ENCODE data around the gene C6orf136.
A peak's percentile ranks its signal among the peaks of the same experiment; 100 is the strongest.
"Not testable (repeated sequence)": the region's sequence is repeated elsewhere in the genome, so short reads cannot be mapped to it uniquely, and the experiment has no call there.

The C6orf136 gene

DNA sequence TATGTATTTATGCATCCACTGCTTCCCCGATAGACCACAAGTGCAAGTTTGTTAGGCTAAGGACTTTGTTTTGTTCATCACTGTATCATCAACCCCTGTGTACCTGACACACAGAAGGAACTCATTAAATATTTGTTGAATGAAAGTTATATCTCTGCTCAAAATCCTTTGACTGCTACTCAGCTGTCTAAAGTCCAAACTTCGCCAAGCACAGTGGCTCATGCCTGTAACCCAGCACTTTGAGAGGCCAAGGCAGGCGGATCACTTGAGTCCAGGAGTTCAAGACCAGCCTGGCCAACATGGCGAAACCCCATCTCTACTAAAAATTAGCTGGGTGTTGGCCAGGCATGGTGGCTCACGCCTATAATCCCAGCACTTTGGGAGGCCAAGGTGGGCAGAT lies 11.0 kb downstream of the C6orf136 start:
- DNase-seq (ENCODE audit: low read depth): not testable (repeated sequence)

DNA sequence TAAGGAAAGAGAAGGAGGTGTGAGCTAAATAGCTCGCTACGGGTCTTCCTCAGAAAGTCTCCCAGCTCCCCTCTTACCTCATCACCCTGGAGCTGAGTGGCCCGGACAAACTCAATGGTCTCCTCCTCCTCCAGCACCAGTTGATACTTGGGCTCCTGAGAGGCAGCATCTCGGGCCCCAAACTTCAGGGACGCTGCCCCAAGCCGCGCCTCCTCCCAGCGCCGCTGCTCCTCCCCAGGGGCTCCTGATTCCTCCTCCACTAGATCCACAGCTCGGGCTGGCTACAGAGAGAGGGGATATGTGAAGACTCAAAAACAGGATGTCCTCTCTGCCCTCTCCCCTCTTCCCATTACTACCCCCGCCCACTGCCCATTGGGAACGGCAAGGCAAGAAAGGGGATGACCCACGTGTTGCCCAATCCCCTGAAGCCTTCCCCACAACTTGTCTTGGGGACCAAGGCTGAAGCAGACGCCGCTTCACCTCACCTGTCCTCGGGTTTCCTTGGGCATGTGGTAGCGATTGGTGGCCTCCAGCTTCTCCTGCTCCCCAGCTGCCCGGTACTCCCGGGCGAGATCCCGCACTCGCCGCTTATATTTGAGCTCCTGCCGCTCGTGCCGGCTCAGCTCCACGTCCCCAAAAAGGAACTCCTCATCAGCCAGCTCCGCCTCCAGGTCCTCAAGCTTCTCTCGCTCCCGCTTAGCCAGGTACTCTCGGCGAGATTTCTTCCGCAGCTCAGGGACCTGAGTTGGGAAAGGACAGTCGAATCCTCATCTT lies 18.2 kb downstream of the C6orf136 start:
- no peak for DNase-seq (ENCODE audit: low read depth)

DNA sequence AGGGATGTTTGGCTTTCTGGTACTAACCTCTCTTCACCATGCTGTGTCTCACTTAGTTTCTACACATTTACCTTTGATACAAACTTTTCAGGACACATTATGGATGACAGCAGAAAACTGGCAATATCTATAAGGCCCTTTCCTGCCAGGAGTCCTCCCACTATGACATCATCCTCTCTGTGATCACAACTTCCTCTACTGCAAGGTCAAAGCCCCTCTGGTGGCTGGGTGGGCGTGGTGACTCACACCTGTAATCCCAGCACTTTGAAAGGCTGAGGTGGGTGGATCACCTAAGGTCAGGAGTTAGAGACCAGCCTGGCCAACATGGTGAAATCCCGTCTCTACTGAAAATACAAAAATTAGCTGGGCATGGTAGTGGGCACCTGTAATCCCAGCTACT lies 19.4 kb downstream of the C6orf136 start:
- DNase-seq (ENCODE audit: low read depth): not testable (repeated sequence)

DNA sequence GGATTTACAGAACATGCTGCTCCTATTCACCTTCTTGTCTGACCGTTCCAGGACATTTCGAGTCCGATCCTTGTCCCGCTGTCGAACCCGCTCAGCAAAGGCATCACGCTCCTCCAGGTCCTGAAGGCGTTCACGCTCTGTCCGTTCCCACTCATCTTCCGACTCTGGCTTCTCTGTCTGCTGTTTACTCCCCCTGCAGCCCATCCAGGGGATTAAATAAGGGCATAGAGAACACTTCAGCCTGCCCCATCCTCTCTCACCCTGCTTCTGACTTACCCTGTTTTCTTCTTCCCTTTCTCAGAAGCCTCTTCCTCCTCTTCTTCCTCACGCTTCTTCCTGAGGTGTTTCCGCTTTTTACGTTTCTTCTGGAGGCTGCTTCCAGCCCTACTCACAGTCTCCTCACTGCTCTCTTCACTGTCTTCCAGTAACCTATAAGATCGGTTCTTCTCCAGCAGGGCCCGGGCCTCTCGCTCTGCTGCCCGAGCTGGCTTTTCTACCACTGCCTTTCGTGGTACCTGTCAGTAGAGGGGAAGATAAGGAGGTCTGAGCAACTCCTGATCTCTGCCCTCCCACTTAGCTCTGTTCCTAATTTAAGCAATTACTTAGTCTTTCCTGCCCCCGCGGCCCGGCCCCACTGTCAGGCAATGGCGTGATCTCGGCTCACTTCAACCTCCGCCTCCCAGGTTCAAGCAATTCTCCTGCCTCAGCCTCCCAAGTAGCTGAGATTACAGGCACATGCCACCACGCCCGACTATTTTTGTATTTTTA lies 24.0 kb downstream of the C6orf136 start:
- no peak for DNase-seq (ENCODE audit: low read depth)

DNA sequence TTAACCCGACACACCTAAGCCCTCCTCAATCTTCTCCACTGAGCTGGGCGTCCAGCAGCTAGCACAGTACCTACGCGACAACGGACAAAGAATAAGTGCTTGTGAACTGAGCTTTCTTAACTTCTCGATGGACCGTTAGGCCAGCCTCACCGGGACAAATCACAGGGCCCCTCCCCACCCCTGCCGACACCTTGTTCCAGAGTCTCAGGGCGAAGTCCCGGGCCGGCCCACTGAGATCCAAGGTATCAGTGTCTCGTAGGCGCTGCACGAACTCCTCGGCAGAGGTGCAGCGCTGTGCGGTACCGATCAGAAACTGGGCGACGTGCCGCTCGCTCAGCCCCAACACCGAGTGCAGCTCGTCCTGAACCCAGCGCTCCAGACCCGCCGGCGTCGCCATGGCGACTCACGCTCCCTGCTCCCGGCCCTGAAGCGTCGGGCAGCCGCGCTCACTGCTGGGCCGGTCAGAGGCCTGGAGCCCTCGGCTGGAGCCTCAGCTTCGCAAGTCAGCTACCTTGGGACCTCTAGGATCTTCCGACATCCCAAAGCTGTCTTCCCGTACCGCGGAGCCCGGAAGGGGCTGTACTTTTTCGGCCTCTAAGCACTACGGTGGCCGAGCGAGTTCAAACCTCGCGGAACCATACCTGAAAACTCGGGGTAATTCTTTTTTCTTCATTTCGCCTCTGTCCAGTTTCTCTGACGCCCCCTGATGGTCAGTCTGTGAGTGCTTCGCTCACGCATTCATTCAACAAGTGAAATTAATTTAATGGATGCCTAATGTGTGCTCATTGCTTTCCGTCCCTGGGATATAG lies 25.7 kb downstream of the C6orf136 start, which contains the start of gene DHX16:
Gene DHX16, minus strand, starts transcription at position 562 of the 809 bp plus-strand sequence. Its CDS starts 165 bp downstream, at position 397.
- peak; percentile 98 for DNase-seq (ENCODE audit: low read depth)

DNA sequence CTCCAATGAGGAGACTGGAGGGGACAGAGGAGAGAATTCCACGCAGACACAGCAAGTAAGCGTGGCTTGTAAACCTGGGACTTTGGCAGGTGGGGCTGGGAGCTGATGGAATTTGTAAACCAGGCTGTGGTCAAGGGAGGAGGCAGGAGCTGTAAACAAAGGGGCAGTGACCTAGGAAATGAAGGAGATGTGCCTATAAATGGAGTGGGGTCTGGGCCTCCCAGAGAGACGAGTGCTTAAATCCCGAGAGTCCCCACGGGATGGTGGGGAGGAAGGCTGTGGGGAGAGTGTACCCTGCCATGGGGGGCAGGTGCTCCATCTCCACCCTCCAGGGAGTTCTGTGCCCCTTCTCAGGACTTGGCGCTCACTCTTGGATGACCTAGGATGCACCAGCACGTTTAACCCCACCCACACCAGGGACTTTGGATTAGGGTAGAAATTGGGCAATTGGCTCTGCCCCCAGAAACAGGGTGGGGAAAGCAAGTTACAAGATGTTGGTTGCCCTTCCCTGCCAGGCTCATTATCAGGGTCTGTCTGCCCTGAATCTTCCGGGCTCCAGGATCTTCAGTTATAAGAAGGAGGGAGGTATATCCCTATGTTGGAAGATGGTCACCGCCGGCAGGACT lies 29.8 kb downstream of the C6orf136 start:
- DNase-seq (ENCODE audit: low read depth): no peak

DNA sequence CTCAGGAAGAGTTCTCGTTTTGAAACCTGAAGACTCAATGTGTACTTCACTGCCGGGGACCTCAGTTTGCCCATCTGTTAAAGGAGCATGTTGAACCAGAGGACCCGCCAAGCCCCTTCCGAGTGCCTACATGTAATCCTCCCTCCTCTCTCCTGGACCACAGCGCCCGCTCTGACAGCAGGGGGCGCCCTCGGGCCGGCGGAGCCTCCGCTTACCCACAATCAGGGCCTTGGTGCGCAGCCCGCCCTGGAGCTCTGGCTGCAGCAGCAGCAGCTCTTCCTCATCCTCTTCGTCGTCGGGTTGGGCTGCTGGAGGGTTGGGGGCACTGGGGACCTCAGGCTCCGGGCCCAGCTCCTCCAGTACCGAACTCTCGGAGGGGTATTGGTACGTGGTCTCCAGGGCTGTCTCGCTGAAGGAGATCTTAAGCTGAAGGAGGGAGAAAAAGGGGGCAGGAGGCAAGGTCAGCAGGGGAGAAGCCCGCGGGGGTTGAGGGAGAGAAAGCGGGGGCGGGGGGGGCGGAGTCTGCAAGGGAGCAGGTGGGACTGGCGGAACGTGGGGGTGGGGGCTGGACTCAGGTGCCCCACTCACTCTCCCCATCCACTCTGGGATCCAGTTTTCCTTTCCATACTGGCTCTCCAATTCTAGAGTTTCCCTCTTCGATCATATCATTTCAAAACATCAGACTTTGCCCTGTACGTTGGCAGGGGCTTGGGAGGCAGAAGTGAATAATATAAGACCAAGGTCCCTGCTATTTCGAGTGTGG lies 32.2 kb downstream of the C6orf136 start:
- no peak for DNase-seq (ENCODE audit: low read depth)

DNA sequence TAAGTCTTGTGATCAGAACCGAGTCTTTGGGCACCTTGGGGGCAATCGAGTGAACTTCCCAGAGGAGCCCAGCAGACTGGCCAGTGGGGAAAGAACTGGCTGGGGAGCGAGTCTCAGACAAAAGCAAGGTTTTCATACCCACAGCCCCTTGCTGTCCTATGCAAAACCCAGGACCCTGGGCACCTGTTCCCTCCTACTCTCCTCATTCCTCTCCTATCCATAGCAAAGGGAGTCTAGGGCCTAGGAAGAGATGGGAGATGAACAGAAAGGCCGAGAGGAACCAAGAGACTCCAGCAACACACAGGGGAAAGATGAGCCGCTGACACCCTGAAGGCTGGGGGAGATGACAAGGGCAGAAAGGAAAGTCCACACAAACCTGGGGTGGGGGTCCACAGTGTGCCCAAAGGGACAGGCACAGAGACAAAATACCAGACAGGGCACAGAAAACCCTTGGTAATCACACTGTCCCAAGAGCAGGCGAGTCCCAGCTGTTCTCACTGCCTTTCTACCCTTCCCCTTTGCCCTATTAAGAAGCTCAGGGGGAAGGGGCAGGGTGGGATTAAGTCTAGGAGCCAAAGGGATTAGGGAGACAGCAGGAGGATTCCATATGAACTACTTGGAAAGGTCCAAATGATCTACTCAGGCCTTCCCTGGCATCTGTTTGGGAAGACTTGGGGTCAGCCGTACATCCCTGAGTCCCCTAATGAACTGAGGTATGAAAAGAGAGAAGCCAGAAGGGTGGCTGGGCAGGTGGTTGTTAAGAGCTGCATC lies 33.0 kb downstream of the C6orf136 start:
- DNase-seq (ENCODE audit: low read depth): no peak

DNA sequence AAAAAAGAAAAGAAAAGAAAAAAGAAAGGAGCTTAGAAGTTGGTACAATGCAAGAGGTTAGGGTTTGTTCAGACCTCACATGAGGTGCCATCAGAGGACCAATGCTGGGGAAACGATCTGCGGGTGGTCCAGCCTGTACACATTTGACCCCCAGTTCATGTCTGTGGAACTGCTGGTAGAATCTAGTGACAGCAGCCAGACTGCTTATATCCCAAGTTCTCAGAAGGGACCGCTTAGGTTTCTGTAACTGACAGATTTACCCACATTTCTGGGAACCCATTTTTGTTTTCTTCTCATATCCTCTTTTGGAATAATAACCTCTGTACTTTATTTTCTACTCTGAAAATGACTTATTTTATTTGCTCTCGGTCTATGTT lies 34.8 kb downstream of the C6orf136 start:
- no peak for DNase-seq (ENCODE audit: low read depth)

DNA sequence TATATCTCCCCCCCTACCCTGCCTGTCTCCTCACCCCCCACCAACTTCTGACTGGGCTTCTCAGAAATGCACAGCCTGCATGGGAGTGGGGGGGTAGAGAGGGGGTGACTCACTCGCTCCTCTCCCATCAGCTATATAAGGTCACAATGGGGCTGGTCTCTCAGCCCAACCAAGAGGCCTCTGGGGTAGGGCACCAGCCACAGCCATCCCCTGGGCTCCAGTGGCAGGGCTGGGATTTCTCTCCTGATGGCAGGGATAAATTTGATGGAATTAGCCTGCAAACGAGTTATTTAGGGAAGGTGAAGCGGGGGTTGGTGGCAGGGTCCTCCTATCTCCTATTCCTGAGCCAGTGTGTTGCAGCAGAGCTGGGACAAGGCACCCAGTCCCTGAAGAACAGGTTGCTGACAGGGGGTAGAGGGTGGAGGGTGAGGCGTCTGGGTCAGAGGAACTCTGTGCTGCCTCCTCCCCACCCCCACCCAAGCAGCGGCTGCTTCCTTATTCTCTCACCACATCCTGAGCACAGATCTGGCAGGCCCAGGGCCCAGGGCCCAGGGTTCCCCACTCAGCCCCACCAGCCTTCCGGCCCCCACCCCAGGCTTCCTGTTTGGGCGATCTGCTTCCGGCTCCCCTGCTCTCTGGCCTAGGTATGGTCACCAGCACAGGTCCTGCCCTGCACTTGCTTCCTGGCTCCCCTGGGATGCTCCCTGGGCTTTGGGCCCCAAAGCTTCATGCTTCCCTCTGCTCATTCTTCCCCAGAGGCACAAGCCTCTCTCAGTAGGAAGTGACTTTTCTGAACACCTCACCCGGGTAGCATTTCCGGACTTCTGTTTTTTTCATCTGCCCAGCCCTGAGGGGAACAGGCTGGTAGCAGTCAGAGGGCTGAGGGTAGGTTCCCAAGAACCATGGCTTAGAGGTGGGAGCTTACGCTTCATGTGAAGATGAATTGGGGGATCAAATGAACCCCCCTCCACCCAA lies 35.5 kb downstream of the C6orf136 start:
- DNase-seq (ENCODE audit: low read depth): peak; percentile 77

DNA sequence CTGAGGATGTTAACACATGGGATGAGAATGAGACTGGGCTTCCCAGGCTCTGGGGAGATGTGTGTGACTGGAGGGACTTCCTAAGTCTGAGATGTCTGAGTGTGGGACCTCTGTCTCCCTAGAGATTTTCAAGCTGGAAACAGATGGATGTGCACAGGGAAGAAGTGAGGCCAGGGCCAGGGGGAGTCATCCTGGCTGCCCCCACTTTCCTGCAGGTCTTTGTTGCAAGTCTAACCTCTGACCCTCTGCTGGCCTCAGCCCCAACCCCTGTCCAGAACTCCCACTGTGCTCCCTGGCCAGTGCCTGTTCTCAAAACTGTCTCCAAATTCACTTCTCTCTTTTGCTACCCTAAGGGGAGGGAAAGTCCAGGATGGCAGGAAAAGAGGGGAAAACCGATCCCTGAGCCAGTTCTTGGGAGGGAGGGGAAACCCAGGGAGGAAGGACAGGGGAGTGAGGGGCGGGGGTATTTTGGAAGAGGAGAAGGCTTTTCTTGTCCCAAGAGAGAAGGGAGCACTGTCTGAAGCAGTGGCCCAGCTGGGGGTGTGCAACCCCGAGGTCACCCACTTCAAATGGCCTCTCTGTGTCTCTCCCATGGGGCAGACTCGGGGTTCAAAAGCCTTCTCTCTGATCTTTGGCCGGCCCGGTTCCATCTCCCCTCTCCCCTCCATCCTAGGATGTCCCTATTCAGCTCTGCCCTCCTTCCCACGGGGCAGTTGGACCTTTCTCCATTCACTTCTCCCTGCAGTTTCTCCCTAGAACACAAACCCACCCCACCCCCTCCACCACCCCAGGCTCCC lies 36.4 kb downstream of the C6orf136 start:
- DNase-seq (ENCODE audit: low read depth): no peak

DNA sequence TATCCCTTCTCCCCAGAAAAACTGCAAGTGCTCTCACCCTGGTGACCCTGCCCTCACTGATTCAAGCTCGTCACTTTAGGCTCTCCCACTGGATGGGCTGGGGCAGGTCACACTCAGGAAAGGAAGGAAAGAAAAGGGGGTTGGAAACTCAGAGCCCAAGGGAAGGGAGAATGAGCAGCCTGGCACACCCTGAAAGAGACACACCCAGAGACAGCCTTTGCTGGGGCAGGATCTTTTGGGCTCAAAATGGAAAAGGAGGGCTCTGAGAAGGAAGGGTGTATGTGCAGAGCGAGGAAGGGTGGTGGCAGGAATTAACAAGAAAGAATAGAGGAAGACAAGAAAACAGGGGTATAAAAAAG lies 37.0 kb downstream of the C6orf136 start:
- DNase-seq (ENCODE audit: low read depth): no peak

DNA sequence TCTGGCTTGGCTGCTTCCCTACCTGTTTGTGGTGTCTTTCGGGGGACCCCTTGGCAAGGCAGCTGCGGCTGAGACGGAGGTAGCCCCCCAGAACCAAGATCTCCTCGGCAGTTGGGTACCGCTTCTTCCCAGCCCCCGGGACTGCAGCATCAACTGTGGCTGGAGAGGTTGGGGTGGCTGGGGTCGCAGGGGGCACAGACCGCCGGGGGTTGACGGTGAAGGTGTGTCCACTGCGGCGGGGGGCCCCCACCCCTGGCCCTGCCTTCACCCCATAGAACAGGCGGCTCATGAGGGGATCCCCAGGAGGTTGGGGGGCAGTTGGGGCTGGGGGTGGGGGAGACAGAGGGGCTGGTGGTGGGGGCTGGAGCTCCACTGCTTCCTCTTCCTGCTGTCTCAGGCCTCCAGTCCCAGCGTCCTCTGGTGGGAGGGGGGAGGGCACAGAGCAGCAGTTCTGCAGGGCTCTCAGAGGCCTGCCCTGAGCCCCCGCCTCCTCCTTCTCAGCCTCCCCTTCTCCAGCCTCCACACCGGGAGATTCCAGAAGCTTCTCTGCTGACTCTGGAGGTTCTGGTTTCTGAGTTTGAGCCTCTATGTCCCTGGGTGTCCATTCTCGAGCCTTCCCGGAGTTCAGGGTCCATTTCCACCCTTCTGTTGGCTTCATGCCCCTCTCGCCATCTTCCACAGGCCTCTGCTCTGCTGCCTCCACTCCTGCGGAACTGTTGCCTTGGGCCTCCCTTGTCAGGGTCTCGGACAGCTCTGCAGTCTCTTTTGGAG lies 37.6 kb downstream of the C6orf136 start:
- DNase-seq (ENCODE audit: low read depth): no peak

DNA sequence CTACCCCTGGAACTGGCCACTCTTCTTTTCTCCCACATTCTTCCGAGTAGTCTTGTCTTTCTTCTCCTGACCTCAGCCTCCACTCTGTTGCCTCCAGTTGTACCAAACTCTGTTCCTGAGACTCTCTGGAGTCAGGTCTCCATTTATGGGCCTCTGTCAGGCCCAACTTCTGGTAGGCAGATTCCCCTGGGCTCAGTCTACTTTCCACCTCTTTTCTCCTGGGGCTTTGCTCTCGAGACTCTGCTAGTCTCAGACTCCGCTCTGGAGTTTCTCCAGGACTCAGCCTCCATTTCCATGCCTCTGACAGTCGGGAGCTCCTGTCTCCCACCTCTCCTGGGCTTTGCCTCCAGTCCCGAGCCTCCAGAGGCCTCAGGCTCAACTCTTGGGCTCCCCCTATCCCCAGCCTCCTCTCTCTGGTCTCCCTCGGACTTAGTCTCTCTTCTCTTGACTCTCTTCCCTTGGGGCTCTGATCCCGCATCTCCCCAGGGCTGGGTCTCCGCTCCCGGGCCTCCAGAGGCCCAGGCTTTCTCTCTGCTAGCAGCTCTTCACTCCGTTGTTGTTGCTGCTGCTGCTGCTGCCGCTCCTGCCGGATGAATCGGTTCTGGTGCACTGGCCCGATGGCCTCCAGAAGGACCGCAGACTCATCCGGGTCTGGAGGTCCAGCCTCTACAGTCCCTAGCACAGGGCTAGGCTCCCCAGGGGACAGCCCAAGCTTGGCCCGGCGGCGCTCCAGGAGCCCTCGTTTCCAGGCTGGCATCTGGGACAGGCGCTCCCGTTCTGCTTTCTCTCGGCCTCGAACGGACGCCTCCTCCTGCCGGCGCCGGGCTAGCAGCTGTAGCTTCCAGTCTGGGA lies 38.5 kb downstream of the C6orf136 start:
- DNase-seq (ENCODE audit: low read depth): no peak

DNA sequence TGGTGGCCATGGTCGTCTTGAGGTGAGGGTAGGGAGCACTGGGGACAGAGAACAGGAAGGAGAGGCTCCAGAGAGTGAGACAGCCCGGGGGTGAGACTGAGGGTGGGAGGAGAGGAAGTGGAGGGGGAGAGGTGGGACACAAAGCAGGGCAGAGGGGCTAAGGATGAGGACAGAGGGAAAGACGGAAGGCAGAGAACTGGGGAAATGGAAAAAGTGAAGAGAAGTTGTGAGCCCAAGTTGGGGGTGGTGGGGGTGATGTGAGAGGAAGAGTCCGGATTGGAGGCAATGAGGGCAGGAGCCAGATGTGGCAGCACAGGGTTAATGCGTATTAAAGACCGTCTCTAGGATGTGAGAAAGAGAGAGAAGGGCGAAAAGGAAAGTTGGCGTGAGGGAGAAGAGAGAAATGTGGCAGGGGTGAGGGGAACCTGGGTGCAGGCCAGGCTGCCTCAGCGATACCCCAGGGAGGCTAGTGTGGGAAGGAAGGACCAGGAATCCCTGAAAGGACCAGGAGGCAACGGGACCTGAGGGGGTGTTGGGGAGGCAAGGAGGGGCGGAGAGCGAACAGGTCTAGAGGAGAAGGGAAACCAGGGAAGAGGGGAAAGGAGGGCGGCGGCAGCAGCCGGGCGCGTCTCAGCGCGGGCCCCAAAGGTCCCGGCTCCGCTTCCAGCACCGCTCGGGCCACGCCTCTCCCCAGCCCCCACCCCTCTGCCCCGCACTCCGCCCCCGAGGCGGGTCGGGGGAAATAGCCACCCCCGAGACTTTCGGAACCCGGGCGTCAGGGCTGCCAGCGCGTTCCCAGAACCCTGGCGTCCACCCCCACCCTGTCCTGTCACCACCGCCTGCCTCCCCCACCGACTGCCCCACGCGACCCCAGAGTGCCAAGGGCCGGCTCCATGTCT lies 39.3 kb downstream of the C6orf136 start, which contains the start of gene PPP1R18:
Gene PPP1R18, minus strand, starts transcription at position 637 of the 899 bp plus-strand sequence. Its CDS starts 627 bp downstream, at position 10.
- DNase-seq (ENCODE audit: low read depth): no peak
